NCI-H446 treated with DMSO at 0.1 percent for 48 hours (cell line): ENCODE measurements around the gene OR8H3.
"Not testable (repeated sequence)": the region's sequence is repeated elsewhere in the genome, so short reads cannot be mapped to it uniquely, and the experiment has no call there.

ENCODE experiments used
- DNase-seq: peaks from one replicate; lab custom pipeline; 2025; lab: John Stamatoyannopoulos, UW

The OR8H3 gene

GRCh38 chr11:56122073-56122472 is at the start of gene OR8H3:
Gene OR8H3, plus strand, starts transcription at chr11:56122373. Its CDS starts 0 bp downstream, at chr11:56122373.
- no peak for DNase-seq

GRCh38 chr11:56089697-56090096 is 32.5 kb upstream of the OR8H3 start:
- no peak for DNase-seq

GRCh38 chr11:56093008-56093407 is 29.2 kb upstream of the OR8H3 start, which contains the start of gene OR8I2:
Gene OR8I2, plus strand, starts transcription at chr11:56093308. Its CDS starts 0 bp downstream, at chr11:56093308.
- no peak for DNase-seq

- no peak for DNase-seq
These were observed 18.9 kb upstream of the OR8H3 start, which contains the start of gene OR8H2 for GRCh38 chr11:56103210-56103737. Gene OR8H2, plus strand, starts transcription at chr11:56103687. Its CDS starts 1,356 bp downstream, at chr11:56105043.

- no peak for DNase-seq
These were observed 18.0 kb downstream of the OR8H3 start, which contains the start of gene OR8J3 for GRCh38 chr11:56140151-56140661. Gene OR8J3, minus strand, starts transcription at chr11:56140201. Its CDS starts 2,483 bp downstream, at chr11:56137718.

GRCh38 chr11:56143681-56144080 is 21.5 kb downstream of the OR8H3 start:
- DNase-seq, result not testable (repeated sequence)

- DNase-seq, result no peak
These were observed 29.2 kb downstream of the OR8H3 start for GRCh38 chr11:56151376-56151775.

GRCh38 chr11:56152333-56152732 is 30.2 kb downstream of the OR8H3 start:
- no peak for DNase-seq

GRCh38 chr11:56160217-56160616 is 38.0 kb downstream of the OR8H3 start, which contains the start of gene OR8K5:
Gene OR8K5, minus strand, starts transcription at chr11:56160317. Its CDS starts 0 bp downstream, at chr11:56160317.
- no peak for DNase-seq

- DNase-seq, result no peak
These were observed 41.6 kb downstream of the OR8H3 start for GRCh38 chr11:56163804-56164203.

- no peak for DNase-seq
These were observed 50.2 kb downstream of the OR8H3 start for GRCh38 chr11:56172256-56172830.
